GM12891 (cell line): ENCODE measurements around the gene RUNX2. TPM values are rescaled to one million over a fixed set of nuclear protein-coding genes. Genes with fewer than 3 reads are reported as not detected.
"Not testable (repeated sequence)": the region's sequence is repeated elsewhere in the genome, so short reads cannot be mapped to it uniquely, and the experiment has no call there.

Experiments
- DNase-seq: peaks from one replicate; pipeline ENCODE4 v3.0.0; 2011; ENCODE audit warnings: low spot score; ENCODE audit not compliant: insufficient read length
- FAIRE-seq: peaks from 2 replicates; lab custom pipeline; 2011; peaks lifted over from hg19 to GRCh38; lab: Jason Lieb, UNC
- PAX5 ChIP-seq: IDR thresholded peaks from 2 replicates; pipeline ENCODE4 v1.6.1; 2011; ENCODE audit warnings: low read length, moderate library complexity, mild to moderate bottlenecking; ENCODE audit not compliant: insufficient read depth, severe bottlenecking
- POLR2A ChIP-seq: IDR thresholded peaks from 2 replicates; pipeline ENCODE4 v1.6.1; 2011; ENCODE audit warnings: low read depth, low read length, control low read depth
- POLR2AphosphoS5 ChIP-seq: IDR thresholded peaks from 2 replicates; pipeline ENCODE4 v1.6.1; 2011; ENCODE audit warnings: low read depth, low read length, control low read depth
- POU2F2 ChIP-seq: IDR thresholded peaks from 2 replicates; pipeline ENCODE4 v1.6.1; 2011; ENCODE audit warnings: low read depth, mild to moderate bottlenecking, control low read depth, low read length, moderate library complexity
- SPI1 ChIP-seq: IDR thresholded peaks from 2 replicates; pipeline ENCODE4 v1.6.1; 2011; ENCODE audit warnings: low read depth, low read length, control low read depth
- TAF1 ChIP-seq: IDR thresholded peaks from 2 replicates; pipeline ENCODE4 v1.6.1; 2011; ENCODE audit warnings: low read depth, low read length, control low read depth
- polyA plus RNA-seq: library from polyadenylated mRNA; unstranded; fragments of >200 nt; gene quantifications from one replicate; pipeline ENCODE4 v1.2.1, GENCODE V29; 2012; ENCODE audit warnings: low read depth, missing spikeins, inconsistent platforms; ENCODE audit not compliant: missing spikeins

Gene RUNX2
- 1.1 TPM for polyA plus RNA-seq

- no peak for DNase-seq
- FAIRE-seq = no peak
- no peak for TF ChIP-seq POLR2AphosphoS5
- TF ChIP-seq SPI1 = no peak
- no peak for TF ChIP-seq POU2F2
- no peak for TF ChIP-seq TAF1
- TF ChIP-seq PAX5 = no peak
- TF ChIP-seq POLR2A = no peak
Measured at GRCh38 chr6:45327956-45328522, at the start of gene RUNX2. Gene RUNX2 (plus strand): TSS chr6:45328330. CDS start chr6:45328727, 397 bp downstream.

GRCh38 chr6:45278367-45278766, 49.8 kb upstream of the RUNX2 start:
- DNase-seq (no peak), FAIRE-seq (no peak)
- no peak for TF ChIP-seq TAF1
- no peak for TF ChIP-seq SPI1
- no peak for TF ChIP-seq PAX5
- no peak for TF ChIP-seq POLR2A
- TF ChIP-seq POU2F2 = no peak

GRCh38 chr6:45286707-45287106, 41.4 kb upstream of the RUNX2 start:
- FAIRE-seq = not testable (repeated sequence)

GRCh38 chr6:45289751-45290514, 38.2 kb upstream of the RUNX2 start:
- no peak for TF ChIP-seq TAF1
- TF ChIP-seq POLR2AphosphoS5 = no peak
- TF ChIP-seq POLR2A = no peak
- no peak for FAIRE-seq
- no peak for DNase-seq

More at GRCh38 chr6:45286707-45287106, 41.4 kb upstream of the RUNX2 start:
- not testable (repeated sequence) for DNase-seq

GRCh38 chr6:45293306-45293705, 34.8 kb upstream of the RUNX2 start:
- FAIRE-seq = no peak
- TF ChIP-seq POLR2A (no peak), TAF1 (no peak), SPI1 (no peak), POLR2AphosphoS5 (no peak), PAX5 (no peak), POU2F2 (no peak)

GRCh38 chr6:45294065-45294701, 33.9 kb upstream of the RUNX2 start:
- TF ChIP-seq SPI1 = peak; percentile 83
- FAIRE-seq = peak; percentile 74
- not testable (repeated sequence) for DNase-seq

More at GRCh38 chr6:45293306-45293705, 34.8 kb upstream of the RUNX2 start:
- DNase-seq = no peak

- TF ChIP-seq TAF1 (no peak), POLR2AphosphoS5 (no peak), PAX5 (no peak), SPI1 (no peak), POU2F2 (no peak), POLR2A (no peak)
- DNase-seq (no peak), FAIRE-seq (no peak)
Measured at GRCh38 chr6:45297320-45297719, 30.8 kb upstream of the RUNX2 start.

GRCh38 chr6:45299096-45299581, 29.0 kb upstream of the RUNX2 start:
- no peak for FAIRE-seq
- no peak for DNase-seq
- TF ChIP-seq PAX5 = no peak
- TF ChIP-seq POU2F2 = no peak
- TF ChIP-seq TAF1 = no peak
- TF ChIP-seq POLR2A = no peak
- TF ChIP-seq POLR2AphosphoS5 = no peak
- TF ChIP-seq SPI1 = no peak

GRCh38 chr6:45300736-45301135, 27.4 kb upstream of the RUNX2 start:
- DNase-seq (no peak), FAIRE-seq (no peak)
- TF ChIP-seq POLR2A (no peak), POU2F2 (no peak), POLR2AphosphoS5 (no peak), TAF1 (no peak), PAX5 (no peak), SPI1 (no peak)
